A549 (cell line): ENCODE results near the gene MRPL58. TPM values are rescaled to one million over a fixed set of nuclear protein-coding genes. Genes with fewer than 3 reads are reported as not detected.

Experiments used
- ATAC-seq, 2 experiments: fragments of 200-7000 bp in 1 of 2; fragments of >200 bp in 1 of 2; cut with Nextera tagmentation in 1 of 2; cut with Tn5 transposase in 1 of 2; 3 replicates each; pipeline versions ENCODE4 v1.8.0 to v1.9.1; 2018 to 2020; ENCODE audit warnings: mild to moderate bottlenecking in 1 of 2, moderate library complexity in 1 of 2
- CTCF ChIA-PET: fragments of 300-600 bp; sonication (Branson Sonifier 250); formaldehyde crosslinking; extraction: SDS; loops from one replicate; lab custom pipeline; 2021; ENCODE audit warnings: antibody characterized with exemption, inconsistent platforms; lab: Yijun Ruan, JAX
- POLR2A ChIA-PET: fragments of 350-600 bp; formaldehyde crosslinking; extraction: SDS; loops from one replicate; lab custom pipeline; 2021; ENCODE audit warnings: antibody characterized with exemption, inconsistent platforms; lab: Yijun Ruan, JAX
- DNase-seq, 2 experiments: peaks; one replicate each; pipeline versions ENCODE4 v3.0.0 to v3.0.0-alpha.2; 2011 to 2016; ENCODE audit warnings: low read depth in 1 of 2, low spot score in 1 of 2
- FAIRE-seq: peaks from 2 replicates; lab custom pipeline; 2011; peaks lifted over from hg19 to GRCh38; lab: Jason Lieb, UNC
- H3K27ac ChIP-seq, 2 experiments: fragments of >200 bp; sonication (Bioruptor Twin); formaldehyde crosslinking; 3 replicates each; pipeline ENCODE4 v1.5.1; 2016 to 2017
- H3K4me1 ChIP-seq: fragments of >200 bp; sonication (Bioruptor Twin); formaldehyde crosslinking; 3 replicates; pipeline ENCODE4 v1.6.1; 2016
- H3K4me2 ChIP-seq: fragments of >200 bp; sonication (Bioruptor Twin); formaldehyde crosslinking; 3 replicates; pipeline ENCODE4 v1.6.1; 2016
- H3K4me3 ChIP-seq: fragments of >200 bp; sonication (Bioruptor Twin); formaldehyde crosslinking; 3 replicates; pipeline ENCODE4 v1.5.1; 2016
- H3K9me3 ChIP-seq: fragments of >200 bp; sonication (Bioruptor Twin); formaldehyde crosslinking; 3 replicates; pipeline ENCODE4 v1.6.1; 2016
- BHLHE40 ChIP-seq: IDR thresholded peaks from 2 replicates; pipeline ENCODE4 v1.6.1; 2012; ENCODE audit warnings: low read depth, low read length, inconsistent platforms
- CBX2 ChIP-seq: fragments of 200-600 bp; sonication (generic); IDR thresholded peaks from 2 replicates; pipeline ENCODE4 v1.6.1; 2016; ENCODE audit warnings: low read depth, mild to moderate bottlenecking, borderline replicate concordance
- CEBPB ChIP-seq, 2 experiments: fragments of >200 bp in 1 of 2; sonication (Bioruptor Twin) in 1 of 2; formaldehyde crosslinking in 1 of 2; IDR thresholded peaks; 2 replicates each; pipeline ENCODE4 v1.6.1; 2012 to 2016
- ELK1 ChIP-seq: fragments of 150-350 bp; IDR thresholded peaks from 2 replicates; pipeline ENCODE4 v1.6.1; 2014; ENCODE audit warnings: low read depth, mild to moderate bottlenecking, low read length
- GATA3 ChIP-seq: IDR thresholded peaks from 2 replicates; pipeline ENCODE4 v1.6.1; 2012; ENCODE audit warnings: borderline replicate concordance
- HOXB5 ChIP-seq: fragments of 250-450 bp; sonication (Bioruptor Pico); IDR thresholded peaks from 2 replicates; pipeline ENCODE4 v1.5.0; 2020; ENCODE audit warnings: mild to moderate bottlenecking, moderate library complexity
- JUN ChIP-seq, 2 experiments: fragments of >200 bp; sonication (Bioruptor Twin); formaldehyde crosslinking; IDR thresholded peaks; 2 replicates in 1 of 2; 3 replicates in 1 of 2; pipeline ENCODE4 v1.6.1; 2016 to 2017
- JUNB ChIP-seq: fragments of >200 bp; sonication (Bioruptor Twin); formaldehyde crosslinking; IDR thresholded peaks from 2 replicates; pipeline ENCODE4 v1.6.1; 2016
- KDM5A ChIP-seq: fragments of 200-600 bp; sonication (generic); IDR thresholded peaks from 2 replicates; pipeline ENCODE4 v1.6.1; 2016; ENCODE audit warnings: antibody characterized with exemption, mild to moderate bottlenecking
- MAFK ChIP-seq: fragments of 450-650 bp; IDR thresholded peaks from 2 replicates; pipeline ENCODE4 v1.6.1; 2014; ENCODE audit not compliant: partially characterized antibody
- MAX ChIP-seq: IDR thresholded peaks from 2 replicates; pipeline ENCODE4 v1.6.1; 2012
- NFE2L2 ChIP-seq: fragments of 150-350 bp; conservative IDR thresholded peaks from 2 replicates; pipeline ENCODE4 v1.6.1; 2014; ENCODE audit warnings: low read length
- NR3C1 ChIP-seq: fragments of >200 bp; sonication (Bioruptor Twin); formaldehyde crosslinking; IDR thresholded peaks from 3 replicates; pipeline ENCODE4 v1.6.1; 2017
- POLR2A ChIP-seq: IDR thresholded peaks from 2 replicates; pipeline ENCODE4 v1.6.1; 2012; ENCODE audit warnings: mild to moderate bottlenecking, low read length
- POLR2AphosphoS2 ChIP-seq: conservative IDR thresholded peaks from 2 replicates; pipeline ENCODE4 v1.6.1; 2012; ENCODE audit warnings: low read length, improper control_type of control experiment, inconsistent platforms
- RAD21 ChIP-seq, 2 experiments: fragments of >200 bp in 1 of 2; sonication (Bioruptor Twin) in 1 of 2; formaldehyde crosslinking in 1 of 2; IDR thresholded peaks in 1 of 2; conservative IDR thresholded peaks in 1 of 2; 2 replicates in 1 of 2; 3 replicates in 1 of 2; pipeline ENCODE4 v1.6.1; 2012 to 2018; ENCODE audit warnings: inconsistent platforms in 1 of 2
- RARB ChIP-seq: fragments of 250-450 bp; sonication (Bioruptor Pico); IDR thresholded peaks from 2 replicates; pipeline ENCODE4 v1.8.0; 2021; ENCODE audit warnings: mild to moderate bottlenecking, moderate library complexity
- REST ChIP-seq: fragments of 200-600 bp; sonication (generic); IDR thresholded peaks from 2 replicates; pipeline ENCODE4 v1.6.1; 2016; ENCODE audit warnings: antibody characterized with exemption, mild to moderate bottlenecking, moderate library complexity
- RNF2 ChIP-seq: fragments of 200-600 bp; sonication (generic); IDR thresholded peaks from 2 replicates; pipeline ENCODE4 v1.6.1; 2016; ENCODE audit warnings: low read depth, mild to moderate bottlenecking, antibody characterized with exemption, moderate library complexity, borderline replicate concordance
- SMC3 ChIP-seq: fragments of >200 bp; sonication (Bioruptor Twin); formaldehyde crosslinking; IDR thresholded peaks from 3 replicates; pipeline ENCODE4 v1.6.1; 2018; ENCODE audit warnings: inconsistent platforms
- SREBF2 ChIP-seq: fragments of 450-650 bp; IDR thresholded peaks from 2 replicates; pipeline ENCODE4 v1.6.1; 2014; ENCODE audit warnings: mild to moderate bottlenecking, moderate library complexity
- TFCP2L1 ChIP-seq: fragments of 250-450 bp; sonication (Bioruptor Pico); IDR thresholded peaks from 2 replicates; pipeline ENCODE4 v1.5.0; 2021; ENCODE audit warnings: mild to moderate bottlenecking
- USF2 ChIP-seq: fragments of 450-650 bp; IDR thresholded peaks from 2 replicates; pipeline ENCODE4 v1.6.1; 2014; ENCODE audit warnings: antibody characterized with exemption
- WGBS: methylation state at CpG from one replicate; pipeline ENCODE4 v1.1.6; 2017; ENCODE audit errors: missing lambda C conversion rate; 5-methylcytosine and 5-hydroxymethylcytosine counted together
- polyA plus RNA-seq, 4 experiments: library from polyadenylated mRNA; depleted of rRNA in 3 of 4; stranded (reverse); fragments of >200 nt; fragmentation: RNase III in 1 of 4; extraction: RNeasy Plus Mini Kit Qiagen cat#74134 plus additional on column Dnase treatment in 1 of 4; gene quantifications; 2 replicates in 3 of 4; 3 replicates in 1 of 4; pipeline ENCODE4 v1.2.3, GENCODE V29; 2011 to 2017

MRPL58 gene
- polyA plus RNA-seq, 2 of the 4 experiments (the other 2 are of a cell fraction): 89.4 to 127 TPM

GRCh38 chr17:74963656-74964055, 48.8 kb upstream of the MRPL58 start:
- DNase-seq: no peak
- 62% methylated on average over 11 of the region's 12 CpGs for WGBS
- H3K27ac ChIP-seq: no peak overlapping the region
- H3K9me3 ChIP-seq: no peaks in the 10 kb centered on the region
- no peak overlapping the region for H3K4me3 ChIP-seq
- ChIA-PET CTCF (interaction anchor here (0.6 to 42.3 kb wide), 14 partner anchors 11 to 276 kb away, joined by 3 to 1448 read pairs (median 5); partner anchors contain the start of genes CDR2L, HID1, MRPL58 and OTOP2), POLR2A (interaction anchor here (0.8 kb wide), 1 partner anchor 24 kb away, joined by 3 read pairs; the partner anchor contains the start of gene CDR2L)
- no peak overlapping the region for H3K4me2 ChIP-seq
- FAIRE-seq: no peak
- TF ChIP-seq CBX2: no peak
- TF ChIP-seq POLR2AphosphoS2: no peak
- no peak for TF ChIP-seq SMC3
- TF ChIP-seq SREBF2: no peak
- no peak for TF ChIP-seq JUN (IDR thresholded peaks at IDR 0.05)
- no peak for TF ChIP-seq RNF2
- no peak for TF ChIP-seq CEBPB (IDR thresholded peaks at IDR 0.05)
- TF ChIP-seq RAD21 (conservative IDR thresholded peaks at IDR 0.05 in 1 of 2, IDR thresholded peaks at IDR 0.05 in 1 of 2): no peak
- TF ChIP-seq KDM5A: no peak
- TF ChIP-seq JUNB: no peak
- no peak for TF ChIP-seq POLR2A
- no peak for TF ChIP-seq NFE2L2
- no peak for TF ChIP-seq RARB
- no peak for TF ChIP-seq GATA3
- TF ChIP-seq HOXB5 (CRISPR knock-in tag): no peak
- peak in 1 of 2 experiments; percentile 29; a peak in 2 of 6 replicates for ATAC-seq
- H3K4me1 ChIP-seq: peaks cover 12% of the 10 kb centered on the region

GRCh38 chr17:74964246-74964761, 48.2 kb upstream of the MRPL58 start:
- DNase-seq (no peak), ATAC-seq (no peak), FAIRE-seq (no peak)
- Histone ChIP-seq H3K4me3 (no peak overlapping the region), H3K4me2 (no peak overlapping the region), H3K4me1 (peaks cover 12% of the 10 kb centered on the region), H3K27ac (no peak overlapping the region), H3K9me3 (no peaks in the 10 kb centered on the region)
- 85% methylated on average over 12 of the region's 12 CpGs for WGBS
- ChIA-PET CTCF (interaction anchor here (0.6 to 42.3 kb wide), 11 partner anchors 10 to 237 kb away, joined by 3 to 1448 read pairs (median 8); partner anchors contain the start of genes CDR2L, HID1, MRPL58 and OTOP2), POLR2A (interaction anchor here (0.8 kb wide), 1 partner anchor 23 kb away, joined by 3 read pairs; the partner anchor contains the start of gene CDR2L)
- no peak for TF ChIP-seq HOXB5 (CRISPR knock-in tag)
- no peak for TF ChIP-seq CEBPB (IDR thresholded peaks at IDR 0.05)
- TF ChIP-seq MAX: no peak

GRCh38 chr17:74964988-74965622, 47.4 kb upstream of the MRPL58 start:
- Histone ChIP-seq H3K27ac (no peak overlapping the region), H3K4me3 (no peak overlapping the region), H3K4me2 (no peak overlapping the region), H3K9me3 (no peaks in the 10 kb centered on the region), H3K4me1 (peaks cover 12% of the 10 kb centered on the region)
- 81% methylated on average over 14 of the region's 14 CpGs for WGBS
- no peak for TF ChIP-seq MAFK
- no peak for TF ChIP-seq NFE2L2
- no peak for TF ChIP-seq USF2
- no peak for TF ChIP-seq RNF2
- TF ChIP-seq CEBPB (IDR thresholded peaks at IDR 0.05): no peak
- no peak for TF ChIP-seq CBX2
- TF ChIP-seq NR3C1: no peak
- TF ChIP-seq ELK1: no peak
- no peak for TF ChIP-seq REST
- no peak for TF ChIP-seq JUNB
- no peak for TF ChIP-seq TFCP2L1 (CRISPR knock-in tag)
- no peak for TF ChIP-seq SREBF2
- TF ChIP-seq POLR2A: no peak
- TF ChIP-seq BHLHE40: no peak
- DNase-seq (no peak), ATAC-seq (no peak), FAIRE-seq (no peak)
- CTCF ChIA-PET: interaction anchor here (1.3 to 42.3 kb wide), 5 partner anchors 27 to 149 kb away, joined by 3 to 1448 read pairs (median 181); partner anchors contain the start of genes CDR2L, MRPL58, OTOP2 and OTOP3
- POLR2A ChIA-PET: no interaction called here
